ENCODE data around the gene DENND11.

Gene DENND11

GRCh38 chr7:141742229-141742628, 40.3 kb upstream of the DENND11 start:
- no peak overlapping the region for H3K9ac ChIP-seq (ENCODE audit: low read length)
- H3K27ac ChIP-seq (ENCODE audit: low read depth, low read length), result no peak overlapping the region
- peaks cover 6% of the 10 kb centered on the region; the same call in 1 of the 2 replicates for H3F3A ChIP-seq (ENCODE audit: insufficient read depth)
- peaks cover 46% of the 10 kb centered on the region for H3K79me2 ChIP-seq (ENCODE audit: insufficient read depth, low read length)
- H3K4me3 ChIP-seq (ENCODE audit: insufficient read depth, low read length, poor library complexity, severe bottlenecking), result no peak overlapping the region
- H3K27me3 ChIP-seq (ENCODE audit: low read length), result no peaks in the 10 kb centered on the region
- no peak overlapping the region for H3K4me2 ChIP-seq (ENCODE audit: low read depth, low read length, poor library complexity, severe bottlenecking)
- H4K20me1 ChIP-seq (ENCODE audit: low read depth, low read length), result 0 out of 2 replicates have a peak, but pooled peaks cover 4% of the 10 kb centered on the region
- TF ChIP-seq EZH2phosphoT487 (conservative IDR thresholded peaks at IDR 0.05; ENCODE audit: low read length), result no peak
- TF ChIP-seq, protein P1, sequence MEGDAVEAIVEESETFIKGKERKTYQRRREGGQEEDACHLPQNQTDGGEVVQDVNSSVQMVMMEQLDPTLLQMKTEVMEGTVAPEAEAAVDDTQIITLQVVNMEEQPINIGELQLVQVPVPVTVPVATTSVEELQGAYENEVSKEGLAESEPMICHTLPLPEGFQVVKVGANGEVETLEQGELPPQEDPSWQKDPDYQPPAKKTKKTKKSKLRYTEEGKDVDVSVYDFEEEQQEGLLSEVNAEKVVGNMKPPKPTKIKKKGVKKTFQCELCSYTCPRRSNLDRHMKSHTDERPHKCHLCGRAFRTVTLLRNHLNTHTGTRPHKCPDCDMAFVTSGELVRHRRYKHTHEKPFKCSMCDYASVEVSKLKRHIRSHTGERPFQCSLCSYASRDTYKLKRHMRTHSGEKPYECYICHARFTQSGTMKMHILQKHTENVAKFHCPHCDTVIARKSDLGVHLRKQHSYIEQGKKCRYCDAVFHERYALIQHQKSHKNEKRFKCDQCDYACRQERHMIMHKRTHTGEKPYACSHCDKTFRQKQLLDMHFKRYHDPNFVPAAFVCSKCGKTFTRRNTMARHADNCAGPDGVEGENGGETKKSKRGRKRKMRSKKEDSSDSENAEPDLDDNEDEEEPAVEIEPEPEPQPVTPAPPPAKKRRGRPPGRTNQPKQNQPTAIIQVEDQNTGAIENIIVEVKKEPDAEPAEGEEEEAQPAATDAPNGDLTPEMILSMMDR (IDR thresholded peaks at IDR 0.05; ENCODE audit: insufficient read depth, low read length, poor library complexity, severe bottlenecking), result no peak
- peaks cover 58% of the 10 kb centered on the region for H3K36me3 ChIP-seq (ENCODE audit: low read length)
- H2AFZ ChIP-seq (ENCODE audit: low read depth, low read length, severe bottlenecking), result no peak overlapping the region
- H3K9me2 ChIP-seq (replicated peaks; ENCODE audit: insufficient read depth, low read length), result no peaks in the 10 kb centered on the region
- H3K9me3 ChIP-seq (ENCODE audit: insufficient read depth, low read length), result no peaks in the 10 kb centered on the region

DNA sequence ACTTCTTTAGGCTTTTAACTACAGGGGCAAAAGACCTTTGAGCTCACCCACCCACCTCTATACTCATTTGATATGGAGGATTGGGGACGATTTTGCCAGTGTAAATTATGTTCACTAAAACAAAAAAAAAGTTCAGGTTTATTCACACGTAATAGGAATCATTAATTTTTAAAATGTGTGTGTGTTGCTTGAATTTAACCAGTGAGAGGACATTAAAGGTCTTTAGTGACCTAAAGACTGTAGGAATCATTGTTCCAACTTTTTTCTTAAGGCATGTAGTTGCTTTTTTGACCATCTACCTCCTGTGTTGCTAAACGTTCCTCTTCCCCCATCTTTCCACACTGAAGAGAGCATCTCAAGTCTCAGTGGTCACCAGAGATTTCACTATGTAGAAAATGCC, 37.3 kb upstream of the DENND11 start:
- Histone ChIP-seq H3K27ac (ENCODE audit: low read depth, low read length) (no peak overlapping the region), H3K79me2 (ENCODE audit: insufficient read depth, low read length) (peaks cover 46% of the 10 kb centered on the region), H3K4me3 (ENCODE audit: insufficient read depth, low read length, poor library complexity, severe bottlenecking) (peak overlapping the region; percentile 85)

DNA sequence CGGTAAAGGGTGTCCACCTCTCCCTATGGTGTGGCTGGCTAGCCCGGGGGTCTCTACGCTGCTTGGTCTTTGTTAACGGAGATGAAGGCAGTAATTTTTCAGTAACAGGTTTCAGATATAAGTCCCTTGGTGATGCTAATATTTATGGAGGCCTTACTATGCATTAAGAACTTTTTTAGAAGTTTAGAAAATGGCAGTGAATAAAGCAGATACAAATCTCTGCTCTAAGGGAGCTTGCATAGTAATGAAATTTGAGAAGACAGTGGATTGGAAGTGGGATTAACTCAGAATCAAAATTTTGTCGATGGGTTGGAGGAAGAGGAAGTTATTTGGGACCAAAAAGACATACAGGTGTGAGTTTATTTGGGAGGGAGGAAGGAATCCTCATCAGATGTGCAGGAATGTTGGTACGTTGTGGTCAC, 36.6 kb upstream of the DENND11 start:
- peaks cover 3% of the 10 kb centered on the region; the same call in 1 of the 2 replicates for H3F3A ChIP-seq (ENCODE audit: insufficient read depth)
- H3K27ac ChIP-seq (ENCODE audit: low read depth, low read length), result peak overlapping the region; percentile 40
- peaks cover 46% of the 10 kb centered on the region for H3K79me2 ChIP-seq (ENCODE audit: insufficient read depth, low read length)
- H3K9me2 ChIP-seq (replicated peaks; ENCODE audit: insufficient read depth, low read length), result no peaks in the 10 kb centered on the region
- peak overlapping the region; percentile 85 for H3K4me3 ChIP-seq (ENCODE audit: insufficient read depth, low read length, poor library complexity, severe bottlenecking)
- H4K20me1 ChIP-seq (ENCODE audit: low read depth, low read length), result 0 out of 2 replicates have a peak, but pooled peaks cover 4% of the 10 kb centered on the region
- no peaks in the 10 kb centered on the region for H3K27me3 ChIP-seq (ENCODE audit: low read length)
- no peaks in the 10 kb centered on the region for H3K9me3 ChIP-seq (ENCODE audit: insufficient read depth, low read length)
- H3K36me3 ChIP-seq (ENCODE audit: low read length), result peaks cover 24% of the 10 kb centered on the region
- H3K9ac ChIP-seq (ENCODE audit: low read length), result peak overlapping the region; percentile 74
- TF ChIP-seq EZH2phosphoT487 (conservative IDR thresholded peaks at IDR 0.05; ENCODE audit: low read length), result no peak
- peak overlapping the region; percentile 31 for H2AFZ ChIP-seq (ENCODE audit: low read depth, low read length, severe bottlenecking)
- H3K4me2 ChIP-seq (ENCODE audit: low read depth, low read length, poor library complexity, severe bottlenecking), result peak overlapping the region; percentile 77

More for the DNA sequence above, 37.3 kb upstream of the DENND11 start:
- TF ChIP-seq, protein P1 (IDR thresholded peaks at IDR 0.05; ENCODE audit: insufficient read depth, low read length, poor library complexity, severe bottlenecking), result no peak
- no peak for TF ChIP-seq EZH2phosphoT487 (conservative IDR thresholded peaks at IDR 0.05; ENCODE audit: low read length)
- Histone ChIP-seq H3K4me2 (ENCODE audit: low read depth, low read length, poor library complexity, severe bottlenecking) (peak overlapping the region; percentile 77), H3K9me3 (ENCODE audit: insufficient read depth, low read length) (no peaks in the 10 kb centered on the region), H3F3A (ENCODE audit: insufficient read depth) (peaks cover 3% of the 10 kb centered on the region; the same call in 1 of the 2 replicates), H3K36me3 (ENCODE audit: low read length) (peaks cover 30% of the 10 kb centered on the region), H3K9me2 (replicated peaks; ENCODE audit: insufficient read depth, low read length) (no peaks in the 10 kb centered on the region), H4K20me1 (ENCODE audit: low read depth, low read length) (0 out of 2 replicates have a peak, but pooled peaks cover 4% of the 10 kb centered on the region), H2AFZ (ENCODE audit: low read depth, low read length, severe bottlenecking) (no peak overlapping the region), H3K27me3 (ENCODE audit: low read length) (no peaks in the 10 kb centered on the region), H3K9ac (ENCODE audit: low read length) (peak overlapping the region; percentile 74)

DNA sequence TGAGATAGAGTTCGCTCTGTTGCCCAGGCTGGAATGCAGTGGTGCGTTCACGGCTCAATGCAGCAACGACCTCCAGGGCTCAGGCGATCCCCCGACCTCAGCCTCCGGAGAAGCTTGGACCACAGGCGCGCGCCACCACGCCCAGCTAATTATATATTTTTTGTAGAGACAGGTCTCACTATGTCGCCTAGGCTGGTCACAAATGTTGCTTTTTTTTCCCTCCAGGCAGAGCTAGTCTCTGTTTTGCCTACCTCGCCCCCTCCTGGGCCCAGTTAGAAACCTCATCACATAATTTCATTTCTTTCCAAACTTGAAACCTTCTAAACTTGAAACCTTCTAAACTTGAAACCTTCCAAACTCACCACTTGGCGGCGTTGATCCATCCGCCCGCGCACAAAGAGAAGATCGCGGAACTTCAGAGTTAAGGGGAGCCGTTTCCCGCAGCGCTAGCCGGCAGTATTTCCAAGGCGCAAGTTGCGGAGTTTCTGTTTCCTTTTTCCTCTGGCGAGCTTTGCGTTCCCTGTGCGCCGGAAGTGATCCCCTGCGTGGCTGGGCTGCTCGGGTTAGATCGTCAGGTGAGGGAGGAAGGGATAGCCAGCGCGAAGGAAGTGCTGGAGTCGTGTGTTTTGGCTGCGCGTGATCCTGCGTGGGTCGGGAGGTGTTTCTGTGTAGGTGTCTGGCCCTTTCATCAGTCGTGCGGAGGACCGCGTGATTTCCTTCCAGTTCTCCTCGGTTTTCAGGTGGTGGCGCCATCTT, 36.0 kb upstream of the DENND11 start, which contains the start of gene SSBP1:
Gene SSBP1, plus strand, starts transcription at position 523 of the 756 bp plus-strand sequence. CDS start 809 bp downstream, outside the sequence.
- H3K27me3 ChIP-seq (ENCODE audit: low read length), result no peaks in the 10 kb centered on the region
- peak within 1 kb of the TSS; percentile 89 for H3K4me2 ChIP-seq (ENCODE audit: low read depth, low read length, poor library complexity, severe bottlenecking)
- H3K9ac ChIP-seq (ENCODE audit: low read length), result peak within 1 kb of the TSS; percentile 74
- peaks cover 18% of the 10 kb centered on the region for H3K36me3 ChIP-seq (ENCODE audit: low read length)
- H3K4me3 ChIP-seq (ENCODE audit: insufficient read depth, low read length, poor library complexity, severe bottlenecking), result peak within 1 kb of the TSS; percentile 85
- H3K27ac ChIP-seq (ENCODE audit: low read depth, low read length), result peak within 1 kb of the TSS; percentile 68
- TF ChIP-seq, protein P1 (IDR thresholded peaks at IDR 0.05; ENCODE audit: insufficient read depth, low read length, poor library complexity, severe bottlenecking), result peak; percentile 91
- no peak for TF ChIP-seq EZH2phosphoT487 (conservative IDR thresholded peaks at IDR 0.05; ENCODE audit: low read length)
- H3K9me3 ChIP-seq (ENCODE audit: insufficient read depth, low read length), result no peaks in the 10 kb centered on the region
- H3F3A ChIP-seq (ENCODE audit: insufficient read depth), result peaks cover 3% of the 10 kb centered on the region; the same call in 1 of the 2 replicates
- H3K79me2 ChIP-seq (ENCODE audit: insufficient read depth, low read length), result peaks cover 42% of the 10 kb centered on the region
- H3K9me2 ChIP-seq (replicated peaks; ENCODE audit: insufficient read depth, low read length), result no peaks in the 10 kb centered on the region
- H4K20me1 ChIP-seq (ENCODE audit: low read depth, low read length), result 0 out of 2 replicates have a peak, but pooled peaks cover 4% of the 10 kb centered on the region
- H2AFZ ChIP-seq (ENCODE audit: low read depth, low read length, severe bottlenecking), result peak within 1 kb of the TSS; percentile 89

Data from SU-DHL-6 (cell line).